HG02852 (cell line): ENCODE measurements around the gene HRH3.

Experiments used
- ATAC-seq: cut with Tn5 transposase; IDR thresholded peaks from one replicate; pipeline ENCODE4 v1.9.1; 2021; ENCODE audit warnings: mild to moderate bottlenecking, moderate library complexity; ENCODE audit not compliant: unreplicated experiment

HRH3 gene

DNA sequence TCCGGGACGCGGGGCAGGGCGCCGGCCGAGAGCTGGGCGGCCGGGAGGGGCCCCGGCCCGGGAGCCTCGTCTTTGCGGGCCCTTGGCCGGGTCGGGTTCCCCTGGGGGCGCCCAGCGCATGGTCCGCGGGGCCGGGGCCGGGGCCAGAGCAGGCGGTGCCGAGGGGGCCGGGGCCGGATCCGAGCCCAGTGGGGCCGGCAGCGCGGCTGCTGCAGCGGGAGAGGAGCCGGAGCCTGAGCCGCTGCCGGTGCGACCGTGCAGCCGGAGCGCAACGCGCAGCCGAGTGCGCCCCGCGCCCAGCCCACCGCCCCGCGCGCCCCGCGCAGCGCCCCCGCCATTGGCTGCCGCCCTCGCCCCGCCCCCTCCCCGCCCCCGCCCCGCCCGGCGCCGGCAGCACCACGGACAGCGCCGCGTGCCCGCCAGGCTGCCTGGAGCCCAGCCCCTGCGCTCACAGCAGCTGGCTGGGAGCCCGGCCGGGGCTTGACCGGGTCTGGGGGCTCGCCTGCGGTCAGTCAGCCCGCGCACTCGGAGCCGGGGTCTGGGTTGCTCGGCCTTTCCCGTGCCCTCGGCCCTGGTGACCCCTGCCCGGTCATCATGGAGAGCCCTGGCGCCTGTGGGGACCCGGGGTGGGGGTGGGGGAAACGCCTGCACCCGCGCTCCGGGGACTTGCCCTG is at the start of gene HRH3:
TSS of gene HRH3 (minus strand) at position 287 of the 674 bp plus-strand sequence. CDS start 308 bp downstream, outside the sequence.
- no peak for ATAC-seq

DNA sequence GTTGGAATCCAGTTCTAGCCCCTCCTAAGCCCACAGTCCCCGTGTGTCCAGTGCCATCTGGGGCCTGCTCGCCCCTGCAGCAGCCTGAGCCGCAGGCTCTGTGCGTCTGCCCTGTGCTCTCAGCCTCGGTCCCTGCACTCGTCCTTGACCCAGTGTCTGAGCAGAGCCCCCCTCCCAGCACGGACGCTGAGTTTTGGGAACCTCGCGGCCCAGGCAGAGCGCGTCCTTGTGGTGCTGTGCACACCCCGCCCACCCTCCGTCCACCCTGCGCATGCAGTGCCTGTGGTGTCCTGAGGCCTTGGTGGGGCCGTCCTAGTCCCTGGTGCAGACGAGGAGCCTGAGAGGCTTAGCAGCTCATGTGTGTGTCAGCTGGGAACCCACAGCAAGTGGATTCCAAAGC is 49.8 kb upstream of the HRH3 start:
- no peak for ATAC-seq

DNA sequence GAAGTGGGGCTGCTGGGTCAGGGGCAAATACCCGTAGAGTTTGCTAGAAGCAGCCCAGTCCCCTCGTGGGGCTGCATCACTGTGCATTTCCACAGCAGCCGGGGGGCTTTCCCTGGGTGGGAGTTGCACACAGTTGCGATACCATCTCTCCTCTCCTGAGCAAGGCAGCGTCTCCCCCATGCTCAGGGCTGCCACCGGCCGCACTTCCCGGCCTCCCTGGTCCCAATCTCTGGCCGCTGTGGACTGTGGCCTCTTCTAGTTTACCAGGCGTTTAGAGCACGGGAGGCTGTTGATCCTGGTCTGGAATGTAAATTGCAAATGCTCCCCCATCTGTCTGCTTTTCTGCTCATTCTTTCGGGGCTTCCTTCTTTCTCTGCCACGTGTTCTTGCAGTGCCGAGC is 49.3 kb upstream of the HRH3 start:
- ATAC-seq, result no peak

DNA sequence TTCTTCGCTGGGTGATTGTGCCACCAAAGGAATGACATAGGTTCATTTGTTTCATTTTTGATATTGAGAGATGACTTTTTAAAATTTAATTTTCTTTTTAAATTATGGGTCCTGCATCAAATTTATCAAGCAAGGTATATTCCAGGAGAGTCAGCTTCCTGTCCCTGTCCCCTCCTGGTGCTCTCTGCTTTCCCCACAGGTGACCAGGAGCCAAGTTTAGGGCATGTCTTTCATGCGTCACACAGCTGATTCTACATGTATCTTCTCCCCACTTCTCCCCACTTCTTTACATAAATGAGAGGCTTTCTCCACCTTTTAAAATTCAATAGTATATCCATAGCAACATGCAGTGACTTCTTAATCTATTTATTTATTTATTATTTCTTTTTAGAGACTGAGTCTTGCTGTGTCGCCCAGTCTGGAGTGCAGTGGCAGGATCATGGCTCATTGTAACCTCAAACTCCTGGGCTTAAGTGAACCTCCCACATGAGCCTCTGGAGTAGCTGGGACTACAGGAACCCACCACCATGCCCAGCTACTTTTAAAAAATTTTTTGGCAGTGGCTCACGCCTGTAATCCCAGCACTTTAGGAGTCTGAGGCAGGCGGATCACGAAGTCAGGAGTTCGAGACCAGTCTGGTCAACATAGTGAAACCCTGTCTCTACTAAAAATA is 48.3 kb upstream of the HRH3 start:
- no peak for ATAC-seq

DNA sequence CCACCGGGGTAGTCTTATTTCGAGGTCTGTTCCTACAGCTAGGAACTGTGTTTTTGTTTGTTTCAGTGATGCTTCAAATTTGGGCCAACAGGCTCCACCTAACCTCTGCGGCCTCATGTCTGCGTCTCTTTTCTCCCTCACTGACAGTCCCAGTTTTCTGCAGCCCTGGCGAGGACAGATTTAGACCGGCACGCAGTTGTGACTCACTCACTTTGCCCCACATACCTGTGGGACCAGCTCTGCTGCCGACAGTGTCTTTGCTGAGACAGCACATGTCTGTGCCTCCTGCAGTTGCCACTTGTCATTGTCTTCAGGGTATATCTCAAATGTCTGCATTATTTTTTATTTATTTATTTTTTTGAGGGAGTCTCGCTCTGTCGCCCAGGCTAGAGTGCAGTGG is 47.5 kb upstream of the HRH3 start:
- ATAC-seq, result no peak

DNA sequence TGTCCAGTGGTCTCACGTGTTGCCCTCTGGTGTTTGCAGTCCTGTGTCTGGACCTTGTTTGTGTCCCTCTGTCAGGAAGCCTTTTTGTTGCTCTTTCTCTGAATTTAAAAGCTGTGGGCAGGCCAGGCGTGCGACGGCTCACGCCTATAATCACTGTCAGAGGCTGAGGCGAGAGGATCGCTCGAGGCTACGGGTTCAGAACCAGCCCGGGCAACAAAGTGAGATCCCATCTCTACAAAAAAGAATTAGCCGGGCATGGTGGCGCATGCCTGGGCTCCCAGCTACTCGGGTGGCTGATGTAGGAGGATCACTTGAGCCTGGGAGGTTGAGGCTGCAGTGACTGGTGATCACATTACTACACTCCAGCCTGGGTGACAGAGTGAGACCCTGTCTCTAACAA is 46.8 kb upstream of the HRH3 start:
- no peak for ATAC-seq

DNA sequence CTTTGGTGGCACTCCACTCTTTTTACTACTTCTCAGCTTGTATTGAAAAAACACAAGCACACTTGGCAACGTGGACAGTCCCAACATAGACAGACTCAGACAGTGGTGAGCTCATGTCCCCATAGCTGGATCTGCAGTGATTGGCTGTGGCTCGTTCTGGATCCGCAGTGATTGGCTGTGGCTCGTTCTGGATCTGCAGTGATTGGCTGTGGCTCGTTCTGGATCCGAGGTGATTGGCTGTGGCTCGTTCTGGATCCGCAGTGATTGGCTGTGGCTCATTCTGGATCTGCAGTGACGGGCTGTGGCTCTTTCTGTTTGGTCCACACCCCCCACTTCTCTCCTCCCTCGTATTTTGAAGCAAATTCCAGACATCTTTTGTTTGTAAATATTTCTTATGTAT is 46.3 kb upstream of the HRH3 start:
- ATAC-seq, result no peak

DNA sequence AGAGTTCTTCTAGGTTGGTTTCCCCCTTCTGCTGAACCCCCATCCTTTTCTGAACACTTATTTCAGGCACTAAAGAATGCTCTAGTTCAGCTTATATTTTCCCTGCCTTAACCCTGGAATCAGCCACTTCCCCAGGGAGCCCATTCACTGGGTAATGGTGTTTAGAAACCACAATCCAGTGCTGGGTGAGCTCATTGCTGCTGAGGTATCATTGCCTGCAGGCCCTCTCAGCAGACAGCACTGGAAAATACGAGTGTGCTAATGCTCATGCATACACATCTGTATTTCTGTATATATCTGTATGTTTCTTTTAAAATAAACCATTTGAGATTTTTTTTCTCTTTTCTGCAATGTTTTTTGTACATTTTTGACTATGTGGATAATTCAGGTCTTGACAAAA is 45.3 kb upstream of the HRH3 start:
- ATAC-seq, result no peak

DNA sequence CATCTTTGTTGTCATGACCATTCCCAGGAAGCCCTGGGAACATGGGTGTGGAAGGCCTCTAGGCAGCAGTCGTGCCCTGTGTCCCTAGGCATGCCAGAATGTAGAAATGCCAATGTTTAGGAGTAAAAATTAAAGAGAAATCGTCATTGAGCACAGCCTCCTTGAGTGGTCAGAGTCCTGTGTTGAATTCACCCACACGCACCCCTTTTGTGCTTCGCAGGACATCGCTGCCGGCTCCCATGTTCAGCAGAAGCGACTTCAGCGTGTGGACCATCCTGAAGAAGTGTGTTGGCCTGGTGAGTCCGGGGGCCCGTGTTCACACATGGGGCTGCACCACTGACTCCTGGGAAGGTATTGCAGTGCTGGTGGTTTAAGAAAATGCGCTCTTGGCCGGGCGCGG is 43.3 kb upstream of the HRH3 start:
- no peak for ATAC-seq

DNA sequence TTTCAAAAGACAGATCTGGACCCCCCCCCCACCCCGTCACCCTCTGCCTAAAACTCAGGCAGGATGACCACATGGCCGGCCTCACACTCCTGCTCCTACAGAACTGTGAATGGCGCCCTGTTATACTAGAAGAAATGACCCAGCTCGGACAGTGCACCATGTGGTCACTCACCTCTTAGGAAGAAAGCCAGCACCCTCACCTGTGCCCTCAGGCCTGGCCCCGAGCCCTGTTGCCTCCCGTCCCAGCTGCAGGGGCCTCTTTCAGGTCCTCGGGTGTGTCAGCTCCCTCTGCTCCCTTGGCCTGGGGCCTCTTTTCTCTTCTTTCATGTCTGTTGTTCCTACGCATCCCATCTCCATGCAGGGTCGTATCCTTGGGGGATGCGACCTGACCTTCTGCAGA is 42.0 kb upstream of the HRH3 start:
- no peak for ATAC-seq

DNA sequence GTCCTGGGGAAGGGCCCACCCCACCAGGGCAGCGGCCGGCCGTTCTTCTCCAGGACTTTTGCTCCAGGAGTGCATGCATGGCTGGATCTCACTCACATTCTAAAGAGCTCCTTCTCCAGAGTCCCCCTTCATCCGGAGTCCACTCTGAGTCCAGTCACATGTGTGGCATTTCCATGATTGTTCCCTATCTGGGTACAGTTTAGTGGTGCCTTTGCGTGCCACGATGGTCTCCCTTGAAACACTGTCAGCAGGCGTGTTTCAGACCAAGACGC is 39.2 kb upstream of the HRH3 start:
- ATAC-seq, result no peak

DNA sequence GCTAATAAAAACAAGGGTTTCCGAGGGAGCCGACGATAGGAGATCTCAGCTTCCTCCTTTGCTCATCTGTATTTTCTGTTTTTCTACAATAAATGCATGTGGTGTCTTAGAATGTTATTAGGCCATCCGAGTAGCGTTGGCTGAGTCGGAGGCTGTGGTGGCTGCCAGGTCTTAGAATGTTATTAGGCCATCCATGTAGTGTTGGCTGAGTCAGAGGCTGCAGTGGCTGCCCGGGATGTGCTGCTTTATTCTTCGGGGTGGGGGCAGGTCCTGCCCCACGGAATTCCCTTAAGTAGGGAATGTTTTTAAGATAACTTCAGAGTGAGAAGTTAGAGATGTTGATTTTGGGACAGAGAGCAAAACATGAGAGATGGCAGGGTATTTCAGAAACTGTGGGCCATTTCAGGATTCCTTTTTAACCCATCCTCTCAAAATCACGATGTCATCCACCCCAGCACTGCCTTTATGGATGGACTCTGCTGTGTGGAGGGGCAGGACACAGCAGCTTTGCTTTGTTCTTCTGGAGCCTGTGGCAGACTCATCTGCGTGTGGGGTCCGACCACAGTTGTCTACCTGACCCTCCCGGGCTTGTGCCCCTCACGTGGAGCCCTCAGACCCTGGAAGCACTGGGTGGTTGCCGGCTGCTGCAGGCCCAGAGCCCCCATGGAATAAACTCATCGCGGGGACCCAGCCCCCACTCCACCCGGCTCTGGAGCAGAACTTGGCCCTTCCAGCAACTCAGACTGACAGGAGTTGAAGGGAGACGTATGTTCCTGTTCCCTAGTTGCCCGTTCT is 38.6 kb upstream of the HRH3 start:
- no peak for ATAC-seq

DNA sequence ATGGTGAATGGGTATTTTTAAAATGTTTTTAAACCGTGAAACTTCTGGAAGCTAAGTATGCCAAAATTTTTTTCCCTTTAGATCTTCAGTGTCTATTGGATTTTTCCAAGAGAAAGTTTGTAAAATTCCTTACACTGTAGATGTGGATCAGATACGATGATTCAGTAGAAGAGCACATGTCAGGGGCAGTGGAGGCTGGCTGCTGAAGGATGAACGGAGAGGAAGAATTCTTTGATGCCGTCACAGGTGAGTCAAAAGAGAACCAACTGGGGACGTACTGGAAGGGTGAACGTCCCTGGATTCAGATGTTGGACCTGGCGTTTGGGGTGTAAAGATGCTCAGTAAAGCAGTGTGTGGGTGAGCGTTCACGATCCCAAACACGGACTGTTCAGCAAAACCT is 35.9 kb upstream of the HRH3 start:
- no peak for ATAC-seq

DNA sequence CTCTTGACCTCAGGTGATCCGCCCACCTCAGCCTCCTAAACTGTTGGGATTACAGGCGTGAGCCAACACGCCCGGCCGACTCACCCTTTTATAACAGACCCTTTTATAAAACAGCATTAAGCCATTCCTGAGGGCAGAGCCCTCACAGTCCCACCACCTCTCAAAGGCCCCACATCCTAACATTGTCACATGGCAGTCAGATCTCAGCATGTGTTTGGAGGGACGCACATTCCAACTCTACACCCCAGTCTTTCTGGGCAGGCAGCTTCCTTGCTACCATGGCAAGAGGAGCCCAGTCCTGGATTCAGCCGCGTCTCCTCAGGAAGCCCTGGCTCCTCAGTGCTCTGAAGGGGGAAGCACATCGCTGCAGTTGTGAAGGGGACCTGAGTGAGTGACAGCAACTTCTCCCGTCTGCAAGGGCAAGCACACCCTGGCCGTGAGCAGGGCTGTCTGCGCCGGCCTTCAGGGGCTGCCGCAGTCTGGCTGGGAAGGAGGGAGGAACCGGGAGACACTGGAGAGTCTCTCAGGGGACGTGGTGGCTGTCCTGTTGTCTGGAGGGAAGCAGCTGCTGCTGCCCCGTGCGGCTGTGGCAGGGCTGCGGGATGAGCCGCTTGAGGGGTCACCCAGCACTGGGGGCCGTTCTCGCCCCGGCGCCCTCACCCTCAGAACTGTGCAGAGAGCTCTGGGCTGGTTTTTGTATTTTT is 34.1 kb upstream of the HRH3 start:
- ATAC-seq, result no peak

DNA sequence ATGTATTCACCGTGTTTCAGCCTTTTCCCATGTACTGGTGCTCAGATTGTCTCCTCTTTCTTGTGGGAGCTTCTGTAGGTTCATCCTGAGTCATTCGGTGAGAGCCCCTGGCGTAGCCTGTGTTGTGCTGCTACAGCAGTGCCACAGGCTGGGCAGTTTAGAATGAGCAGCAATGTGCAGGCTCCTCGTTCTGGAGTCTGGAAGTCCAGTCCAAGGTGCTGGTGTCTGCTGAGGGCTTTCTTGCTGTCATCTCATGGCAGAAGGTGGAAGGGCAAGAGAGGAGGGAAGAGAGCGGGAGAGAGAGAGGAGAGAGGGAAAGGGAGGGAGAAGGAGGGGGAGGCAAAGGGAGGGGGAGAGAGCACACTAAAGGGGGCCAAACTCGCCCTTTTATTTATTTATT is 33.3 kb upstream of the HRH3 start:
- no peak for ATAC-seq

DNA sequence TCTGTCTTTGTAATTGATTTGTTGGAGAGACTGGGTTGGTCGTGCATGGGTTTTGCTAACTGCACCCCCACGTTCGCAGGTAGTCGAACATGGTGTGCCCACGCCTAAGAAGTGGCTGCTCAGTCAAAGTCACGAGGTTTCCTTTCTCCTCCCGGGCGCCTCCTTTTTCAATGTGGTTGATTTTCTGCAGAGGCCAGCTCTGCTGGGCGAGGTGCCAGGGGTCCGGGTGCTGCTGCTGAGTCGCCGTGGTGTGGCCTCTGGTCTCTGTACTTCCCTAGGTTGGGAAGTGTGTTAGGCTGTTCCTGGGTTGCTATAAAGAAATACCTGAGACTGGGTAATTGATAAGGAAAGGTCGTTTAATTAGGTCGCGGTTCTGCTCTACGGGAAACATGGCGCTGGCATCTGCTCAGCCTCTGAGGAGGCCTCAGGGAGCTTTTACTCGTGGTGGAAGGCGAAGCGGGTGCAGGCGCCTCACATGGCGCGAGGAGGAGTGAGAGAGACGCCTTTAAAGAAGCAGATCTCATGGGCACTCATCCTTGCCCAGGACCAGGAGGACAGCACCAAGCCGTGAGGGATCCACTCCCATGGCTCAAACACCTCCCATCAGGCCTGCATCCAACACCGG is 32.4 kb upstream of the HRH3 start:
- ATAC-seq, result no peak

DNA sequence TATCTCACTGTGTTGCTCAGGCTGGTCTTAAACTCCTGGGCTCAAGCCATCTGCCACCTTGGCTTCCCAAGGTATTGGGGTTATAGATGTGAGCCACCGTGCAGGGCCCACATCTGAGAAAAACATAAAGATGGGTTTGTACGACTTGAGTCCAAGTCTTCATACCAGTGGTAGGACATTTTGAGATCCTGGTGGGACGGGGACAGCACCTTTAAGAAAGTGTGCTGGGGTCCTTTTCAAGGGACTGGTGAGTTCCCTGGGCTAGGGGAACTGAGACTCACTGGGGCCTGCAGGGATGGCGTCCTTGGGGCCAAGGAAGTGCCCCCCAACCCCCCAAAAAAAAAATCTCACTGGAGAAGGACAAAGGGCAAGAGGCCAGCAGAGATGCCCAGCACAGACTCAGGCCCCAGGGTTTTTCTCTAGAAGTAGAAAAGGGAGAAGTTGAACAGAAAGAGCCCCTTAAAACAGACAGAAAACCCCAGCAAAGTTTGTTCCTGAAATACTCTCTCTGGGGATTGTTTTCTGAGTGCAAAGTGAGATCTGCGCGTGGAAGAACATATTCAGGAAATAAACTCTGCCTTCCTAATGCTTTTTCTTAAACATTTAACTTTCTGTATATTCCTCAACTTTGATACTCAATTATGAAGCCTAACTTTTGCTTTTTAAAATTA is 28.9 kb upstream of the HRH3 start:
- no peak for ATAC-seq

DNA sequence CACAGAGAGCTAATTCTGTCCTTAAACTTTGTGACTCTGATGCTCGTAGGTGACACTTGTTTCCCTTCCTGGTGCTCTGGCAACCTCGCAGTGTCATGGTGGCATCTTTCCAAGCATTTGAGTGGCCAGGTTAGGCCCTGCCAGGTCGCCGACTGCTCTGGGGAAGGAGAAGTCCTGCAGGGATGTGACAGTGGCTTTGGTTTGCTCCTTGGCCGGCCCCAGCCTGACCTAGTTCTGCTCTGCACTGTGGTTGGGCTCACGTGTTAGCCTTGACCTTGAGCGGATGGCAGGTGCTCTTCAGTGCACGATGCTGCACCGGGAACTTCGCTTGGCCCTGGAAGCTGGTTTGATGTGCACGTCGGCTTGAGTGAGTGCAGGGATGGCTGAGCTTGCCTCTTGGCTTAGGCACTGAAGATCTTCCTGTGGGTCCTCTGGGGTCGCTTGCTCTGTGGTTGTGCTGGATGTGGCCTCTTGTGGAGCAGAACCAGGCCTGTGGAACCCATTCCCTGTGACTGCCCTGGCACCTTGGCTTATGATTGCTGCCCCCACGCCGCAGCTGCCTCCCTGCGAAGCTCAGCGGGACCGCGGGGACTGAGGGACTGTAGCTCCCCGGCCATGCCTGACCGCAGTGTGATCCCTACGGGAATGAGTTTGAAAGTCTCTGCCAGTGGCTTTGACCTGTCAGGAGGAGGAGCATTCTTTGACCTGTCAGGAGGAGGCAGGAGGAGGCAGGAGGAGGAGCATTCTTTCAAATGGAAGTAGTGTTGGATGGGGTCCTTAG is 27.0 kb upstream of the HRH3 start:
- ATAC-seq, result no peak

DNA sequence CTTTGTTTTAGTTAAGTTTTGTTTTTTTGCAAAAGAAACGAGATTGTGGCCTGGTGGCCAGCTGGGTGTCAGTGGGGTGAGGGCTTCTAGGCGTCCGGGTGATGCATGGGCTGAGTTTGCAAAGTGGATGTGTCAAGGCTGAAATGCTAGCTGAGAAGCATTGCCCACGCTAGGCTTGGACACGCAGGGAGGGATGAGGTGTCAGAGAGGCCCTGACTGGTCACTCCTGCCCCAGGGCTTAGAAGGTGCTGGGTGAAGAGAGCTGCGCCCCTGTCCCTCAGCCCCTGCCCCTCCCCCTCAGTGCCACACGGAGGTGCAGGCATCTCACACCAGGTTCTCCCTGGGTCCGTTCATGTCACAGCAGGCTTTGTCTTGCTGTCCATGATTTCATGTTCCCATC is 26.4 kb upstream of the HRH3 start:
- no peak for ATAC-seq

DNA sequence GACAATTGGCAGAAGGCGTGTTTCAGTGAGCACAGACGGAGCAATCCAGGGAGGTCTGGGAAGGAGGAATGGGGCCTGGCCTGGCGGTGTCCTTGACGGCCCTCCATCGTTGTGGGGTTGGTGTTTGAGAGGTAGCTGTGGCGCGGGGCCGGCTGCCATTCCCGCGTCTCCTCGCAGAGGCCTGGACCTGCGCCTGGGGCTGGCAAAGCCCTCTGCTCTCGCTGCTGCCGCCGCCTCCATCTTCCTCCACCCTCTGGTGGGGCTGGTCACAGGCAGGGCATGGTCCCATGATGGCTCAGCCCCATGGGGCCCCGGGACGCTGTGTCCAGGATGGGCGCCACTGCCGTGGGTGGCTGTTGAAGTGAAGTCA is 25.8 kb upstream of the HRH3 start:
- no peak for ATAC-seq
